ENCODE measurements around the gene MRPL46. TPM values are rescaled to one million over a fixed set of nuclear protein-coding genes. Genes with fewer than 3 reads are reported as not detected.

MRPL46 gene
- 28.6 TPM for polyA plus RNA-seq
- long read RNA-seq, donor 1, transcript MRPL46-201 (4 exons, 1,019 nt): major isoform, 8 of 14 reads
- long read RNA-seq, donor 1, partial matches to known transcripts: 6 of 14 reads
- long read RNA-seq, donor 1, other reads (novel, unspliced or antisense): 0 of 14 reads
- long read RNA-seq, donor 2, transcript MRPL46-201 (4 exons, 1,019 nt): major isoform, 25 of 28 reads
- long read RNA-seq, donor 2, partial matches to known transcripts: 0 of 28 reads
- long read RNA-seq, donor 2, other reads (novel, unspliced or antisense): 0 of 28 reads
- long read RNA-seq, donor 3: 0 reads
- long read RNA-seq, donor 4, transcript MRPL46-201 (4 exons, 1,019 nt): major isoform, 6 of 6 reads
- long read RNA-seq, donor 4, partial matches to known transcripts: 0 of 6 reads
- long read RNA-seq, donor 4, other reads (novel, unspliced or antisense): 0 of 6 reads
- long read RNA-seq, donor 5, transcript MRPL46-201 (4 exons, 1,019 nt): major isoform, 18 of 18 reads
- long read RNA-seq, donor 5, partial matches to known transcripts: 0 of 18 reads
- long read RNA-seq, donor 5, other reads (novel, unspliced or antisense): 0 of 18 reads
- long read RNA-seq, donor 6, transcript MRPL46-201 (4 exons, 1,019 nt): major isoform, 24 of 28 reads
- long read RNA-seq, donor 6, partial matches to known transcripts: 0 of 28 reads
- long read RNA-seq, donor 6, other reads (novel, unspliced or antisense): 0 of 28 reads
- long read RNA-seq, donor 7, transcript MRPL46-201 (4 exons, 1,019 nt): major isoform, 8 of 11 reads
- long read RNA-seq, donor 7, partial matches to known transcripts: 0 of 11 reads
- long read RNA-seq, donor 7, other reads (novel, unspliced or antisense): 0 of 11 reads
- long read RNA-seq, donor 8, transcript MRPL46-202 (2 exons, 1,002 nt): minor isoform, 8 of 37 reads
- long read RNA-seq, donor 8, transcript MRPL46-201 (4 exons, 1,019 nt): major isoform, 29 of 37 reads
- long read RNA-seq, donor 8, partial matches to known transcripts: 0 of 37 reads
- long read RNA-seq, donor 8, other reads (novel, unspliced or antisense): 0 of 37 reads
- long read RNA-seq, donor 9, transcript MRPL46-201 (4 exons, 1,019 nt): major isoform, 22 of 24 reads
- long read RNA-seq, donor 9, partial matches to known transcripts: 0 of 24 reads
- long read RNA-seq, donor 9, other reads (novel, unspliced or antisense): 0 of 24 reads
- long read RNA-seq, donor 10, transcript MRPL46-201 (4 exons, 1,019 nt): major isoform, 21 of 34 reads
- long read RNA-seq, donor 10, partial matches to known transcripts: 11 of 34 reads
- long read RNA-seq, donor 10, other reads (novel, unspliced or antisense): 0 of 34 reads
- long read RNA-seq, donor 11, transcript MRPL46-201 (4 exons, 1,019 nt): major isoform, 8 of 9 reads
- long read RNA-seq, donor 11, partial matches to known transcripts: 0 of 9 reads
- long read RNA-seq, donor 11, other reads (novel, unspliced or antisense): 0 of 9 reads

GRCh38 chr15:88467073-88467934 lies at the start of gene MRPL46, which contains the start of gene MRPS11:
TSS of gene MRPL46 (minus strand) at chr15:88467388. CDS start at chr15:88467377, 11 bp downstream.
TSS of gene MRPS11 (plus strand) at chr15:88467708. CDS start at chr15:88467718, 10 bp downstream.
- Histone ChIP-seq H3K27ac (ENCODE audit: low read length) (peak within 1 kb of the TSS; percentile 43), H3K9me3 (ENCODE audit: control insufficient read depth, low read depth, low read length) (no peaks in the 10 kb centered on the region), H3K4me1 (ENCODE audit: control insufficient read depth, insufficient read depth, low read length) (no peaks in the 10 kb centered on the region), H3K36me3 (ENCODE audit: control insufficient read depth, insufficient read depth, low read length) (peaks cover 37% of the 10 kb centered on the region), H3K4me3 (ENCODE audit: low read length) (peak within 1 kb of the TSS; percentile 90), H3K27me3 (ENCODE audit: control insufficient read depth, insufficient read depth, low read length) (no peaks in the 10 kb centered on the region)
- DNase-seq: peak; percentile 85 to 93
- no CpG with 5 or more reads among the region's 55 CpGs for WGBS (ENCODE audit: insufficient coverage, low lambda C conversion rate)

DNA sequence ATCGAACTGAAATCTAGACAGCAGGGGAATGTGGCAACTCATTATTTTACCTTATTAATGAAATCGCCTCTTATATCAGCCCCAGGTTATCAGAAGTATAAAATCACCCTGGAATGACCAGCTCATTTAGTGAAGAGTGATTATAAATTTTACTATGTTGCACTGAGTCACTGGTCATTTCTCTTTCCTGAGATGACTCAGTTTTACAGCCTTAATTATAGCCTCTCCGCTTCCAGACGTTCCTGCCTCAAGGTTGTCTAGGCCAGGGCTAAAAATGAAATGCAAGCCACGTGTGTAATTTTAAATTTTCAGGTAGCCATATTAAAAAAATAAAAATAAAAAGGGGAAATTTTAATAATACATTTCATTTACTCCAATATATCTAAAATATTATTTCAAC lies 46.0 kb upstream of the MRPL46 start:
- WGBS (ENCODE audit: insufficient coverage, low lambda C conversion rate): 58% methylated on average over 2 of the region's 5 CpGs
- Histone ChIP-seq H3K36me3 (ENCODE audit: control insufficient read depth, insufficient read depth, low read length) (peaks cover 46% of the 10 kb centered on the region), H3K4me1 (ENCODE audit: control insufficient read depth, insufficient read depth, low read length) (no peaks in the 10 kb centered on the region), H3K27me3 (ENCODE audit: control insufficient read depth, insufficient read depth, low read length) (no peaks in the 10 kb centered on the region), H3K4me3 (ENCODE audit: low read length) (no peak overlapping the region), H3K9me3 (ENCODE audit: control insufficient read depth, low read depth, low read length) (no peaks in the 10 kb centered on the region), H3K27ac (ENCODE audit: low read length) (no peak overlapping the region)
- DNase-seq: peak; percentile 20 to 54

GRCh38 chr15:88512601-88513000 lies 45.4 kb upstream of the MRPL46 start:
- whole genome bisulfite sequencing (ENCODE audit: insufficient coverage, low lambda C conversion rate): 40% methylated on average over 1 of the region's 5 CpGs
- H3K4me3 ChIP-seq (ENCODE audit: low read length): no peak overlapping the region
- no peaks in the 10 kb centered on the region for H3K27me3 ChIP-seq (ENCODE audit: control insufficient read depth, insufficient read depth, low read length)
- no peak overlapping the region for H3K27ac ChIP-seq (ENCODE audit: low read length)
- no peaks in the 10 kb centered on the region for H3K9me3 ChIP-seq (ENCODE audit: control insufficient read depth, low read depth, low read length)
- peak in 1 of 2 donors; percentile 23 for DNase-seq
- no peaks in the 10 kb centered on the region for H3K4me1 ChIP-seq (ENCODE audit: control insufficient read depth, insufficient read depth, low read length)
- peaks cover 50% of the 10 kb centered on the region for H3K36me3 ChIP-seq (ENCODE audit: control insufficient read depth, insufficient read depth, low read length)

GRCh38 chr15:88512078-88512477 lies 44.9 kb upstream of the MRPL46 start:
- Histone ChIP-seq H3K27me3 (ENCODE audit: control insufficient read depth, insufficient read depth, low read length) (no peaks in the 10 kb centered on the region), H3K27ac (ENCODE audit: low read length) (no peak overlapping the region), H3K36me3 (ENCODE audit: control insufficient read depth, insufficient read depth, low read length) (peaks cover 52% of the 10 kb centered on the region), H3K9me3 (ENCODE audit: control insufficient read depth, low read depth, low read length) (no peaks in the 10 kb centered on the region), H3K4me3 (ENCODE audit: low read length) (no peak overlapping the region), H3K4me1 (ENCODE audit: control insufficient read depth, insufficient read depth, low read length) (no peaks in the 10 kb centered on the region)
- WGBS (ENCODE audit: insufficient coverage, low lambda C conversion rate): no CpG with 5 or more reads among the region's 3 CpGs
- DNase-seq: no peak

- peaks cover 49% of the 10 kb centered on the region for H3K36me3 ChIP-seq (ENCODE audit: control insufficient read depth, insufficient read depth, low read length)
- no peak overlapping the region for H3K4me3 ChIP-seq (ENCODE audit: low read length)
- no peaks in the 10 kb centered on the region for H3K27me3 ChIP-seq (ENCODE audit: control insufficient read depth, insufficient read depth, low read length)
- H3K4me1 ChIP-seq (ENCODE audit: control insufficient read depth, insufficient read depth, low read length): no peaks in the 10 kb centered on the region
- no peak overlapping the region for H3K27ac ChIP-seq (ENCODE audit: low read length)
- H3K9me3 ChIP-seq (ENCODE audit: control insufficient read depth, low read depth, low read length): no peaks in the 10 kb centered on the region
- no peak for DNase-seq
- WGBS (ENCODE audit: insufficient coverage, low lambda C conversion rate): no CpG with 5 or more reads among the region's 2 CpGs
Observed at GRCh38 chr15:88511161-88511560, 44.0 kb upstream of the MRPL46 start.

DNA sequence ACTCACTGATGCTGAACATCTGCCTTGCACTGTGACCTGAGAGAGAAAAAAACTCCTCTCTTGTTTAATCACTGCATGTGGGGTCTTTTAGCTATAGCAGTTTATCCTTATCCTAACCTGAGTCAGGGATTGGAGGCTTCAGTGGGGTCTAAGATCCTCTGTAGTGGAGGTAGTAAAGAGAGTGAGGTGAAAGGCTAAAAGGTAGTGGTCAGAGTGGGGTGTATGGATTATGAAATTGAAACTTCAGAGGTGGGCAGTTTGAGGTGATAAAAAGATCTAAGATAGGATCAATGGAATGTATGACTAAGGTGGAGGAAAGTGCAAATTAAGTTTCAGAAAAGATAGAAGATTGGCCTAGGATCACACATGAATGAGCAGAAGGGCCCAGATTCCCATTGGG lies 42.8 kb upstream of the MRPL46 start:
- DNase-seq: no peak
- H3K36me3 ChIP-seq (ENCODE audit: control insufficient read depth, insufficient read depth, low read length): peaks cover 52% of the 10 kb centered on the region
- no peaks in the 10 kb centered on the region for H3K27me3 ChIP-seq (ENCODE audit: control insufficient read depth, insufficient read depth, low read length)
- H3K4me1 ChIP-seq (ENCODE audit: control insufficient read depth, insufficient read depth, low read length): no peaks in the 10 kb centered on the region
- no peak overlapping the region for H3K4me3 ChIP-seq (ENCODE audit: low read length)
- no peak overlapping the region for H3K27ac ChIP-seq (ENCODE audit: low read length)
- H3K9me3 ChIP-seq (ENCODE audit: control insufficient read depth, low read depth, low read length): no peaks in the 10 kb centered on the region

DNA sequence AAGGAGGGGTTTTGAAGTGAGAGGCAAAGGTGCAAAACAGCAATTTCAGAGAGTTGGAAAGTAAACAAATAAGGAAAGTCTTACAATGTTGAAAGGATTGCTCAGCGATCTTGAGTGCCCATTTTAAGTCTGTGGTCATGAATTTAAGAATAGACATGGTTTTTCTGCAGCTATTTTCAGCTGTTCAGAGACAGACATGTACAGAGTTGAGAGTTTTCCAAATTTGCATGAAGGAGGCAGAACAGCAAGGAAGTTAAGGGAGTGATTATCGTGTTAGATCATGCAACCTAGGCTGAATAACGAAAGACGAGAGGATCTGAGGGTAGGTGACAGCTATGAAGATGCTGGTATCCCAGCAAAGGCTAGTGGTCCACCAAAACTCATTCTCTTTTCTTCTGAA lies 42.1 kb upstream of the MRPL46 start:
- no peaks in the 10 kb centered on the region for H3K27me3 ChIP-seq (ENCODE audit: control insufficient read depth, insufficient read depth, low read length)
- no peaks in the 10 kb centered on the region for H3K4me1 ChIP-seq (ENCODE audit: control insufficient read depth, insufficient read depth, low read length)
- no peak overlapping the region for H3K27ac ChIP-seq (ENCODE audit: low read length)
- DNase-seq: no peak
- no CpG with 5 or more reads among the region's 4 CpGs for WGBS (ENCODE audit: insufficient coverage, low lambda C conversion rate)
- peaks cover 55% of the 10 kb centered on the region for H3K36me3 ChIP-seq (ENCODE audit: control insufficient read depth, insufficient read depth, low read length)
- no peaks in the 10 kb centered on the region for H3K9me3 ChIP-seq (ENCODE audit: control insufficient read depth, low read depth, low read length)
- H3K4me3 ChIP-seq (ENCODE audit: low read length): no peak overlapping the region

DNA sequence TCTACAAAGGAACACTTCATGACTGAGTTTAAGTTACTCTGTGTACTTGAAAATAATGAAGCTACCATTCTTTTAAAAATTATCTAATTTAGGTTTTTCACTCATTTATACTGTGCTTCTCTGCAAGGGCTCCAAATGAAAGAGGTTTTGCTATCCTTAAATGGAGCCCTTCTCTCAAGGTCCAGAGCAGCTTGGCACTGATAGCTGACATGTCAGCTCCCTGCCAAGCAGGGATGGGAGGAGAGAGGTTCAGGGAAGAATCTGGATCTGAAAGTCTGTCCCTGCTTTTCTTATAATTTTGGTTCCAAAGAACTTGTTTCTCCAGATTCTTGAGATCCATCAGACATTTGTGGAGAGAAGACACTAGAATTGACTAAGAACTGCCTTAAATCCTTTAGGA lies 39.4 kb upstream of the MRPL46 start:
- Histone ChIP-seq H3K36me3 (ENCODE audit: control insufficient read depth, insufficient read depth, low read length) (peaks cover 55% of the 10 kb centered on the region), H3K9me3 (ENCODE audit: control insufficient read depth, low read depth, low read length) (no peaks in the 10 kb centered on the region)

GRCh38 chr15:88505721-88506120 lies 38.5 kb upstream of the MRPL46 start:
- Histone ChIP-seq H3K9me3 (ENCODE audit: control insufficient read depth, low read depth, low read length) (no peaks in the 10 kb centered on the region), H3K4me3 (ENCODE audit: low read length) (no peak overlapping the region), H3K36me3 (ENCODE audit: control insufficient read depth, insufficient read depth, low read length) (peaks cover 48% of the 10 kb centered on the region), H3K27me3 (ENCODE audit: control insufficient read depth, insufficient read depth, low read length) (no peaks in the 10 kb centered on the region), H3K4me1 (ENCODE audit: control insufficient read depth, insufficient read depth, low read length) (no peaks in the 10 kb centered on the region), H3K27ac (ENCODE audit: low read length) (no peak overlapping the region)
- no peak for DNase-seq
- no CpG with 5 or more reads among the region's 2 CpGs for WGBS (ENCODE audit: insufficient coverage, low lambda C conversion rate)

More for the DNA sequence above, 39.4 kb upstream of the MRPL46 start:
- Histone ChIP-seq H3K4me1 (ENCODE audit: control insufficient read depth, insufficient read depth, low read length) (no peaks in the 10 kb centered on the region), H3K4me3 (ENCODE audit: low read length) (no peak overlapping the region), H3K27me3 (ENCODE audit: control insufficient read depth, insufficient read depth, low read length) (no peaks in the 10 kb centered on the region), H3K27ac (ENCODE audit: low read length) (no peak overlapping the region)
- no peak for DNase-seq
